Urinary bladder (tissue), 4 donors: ENCODE measurements around the gene CRHR2. TPM values are rescaled to one million over a fixed set of nuclear protein-coding genes. Genes with fewer than 3 reads are reported as not detected.
A peak's percentile ranks its signal among the peaks of the same experiment; 100 is the strongest.

ENCODE experiments used
- DNase-seq: peaks from one replicate; pipeline ENCODE4 v3.0.0-alpha.2; 2015; ENCODE audit errors: extremely low spot score
- H3K27ac ChIP-seq: one replicate; pipeline ENCODE4 v1.5.1; 2013; ENCODE audit warnings: low read depth, mild to moderate bottlenecking, moderate library complexity
- H3K36me3 ChIP-seq: one replicate; pipeline ENCODE4 v1.6.1; 2013; ENCODE audit warnings: mild to moderate bottlenecking, moderate library complexity; ENCODE audit not compliant: insufficient read depth
- H3K4me1 ChIP-seq: one replicate; pipeline ENCODE4 v1.6.1; 2013; ENCODE audit warnings: mild to moderate bottlenecking, moderate library complexity; ENCODE audit not compliant: insufficient read depth
- H3K4me3 ChIP-seq: one replicate; pipeline ENCODE4 v1.5.1; 2013; ENCODE audit warnings: low read depth, low read length
- WGBS: extraction: QIAGEN DNeasy Blood & Tissue Kit; methylation state at CpG from one replicate; pipeline ENCODE4 v1.1.7; 2013; 5-methylcytosine and 5-hydroxymethylcytosine counted together
- polyA plus RNA-seq: library from polyadenylated mRNA; stranded (reverse); fragments of 200-250 nt; gene quantifications from one replicate; pipeline ENCODE4 v1.2.3, GENCODE V29; 2013
- total RNA-seq: library from RNA; depleted of rRNA; stranded (reverse); fragments of >200 nt; gene quantifications from one replicate; pipeline ENCODE4 v1.2.3, GENCODE V29; 2014
- donor health status: healthy with polysubstance abuse.
- donor health status: healthy.

CRHR2 gene
- total and polyA plus RNA-seq, 2 donors = 0.03 to 0.16 TPM

- no peaks in the 10 kb centered on the region for H3K36me3 ChIP-seq
- 87% methylated on average over 5 of the region's 5 CpGs for WGBS
- DNase-seq = no peak
- no peak overlapping the region for H3K27ac ChIP-seq
- no peak overlapping the region for H3K4me3 ChIP-seq
- no peaks in the 10 kb centered on the region for H3K4me1 ChIP-seq
Measured at GRCh38 chr7:30683306-30683705, 1.1 kb upstream of the CRHR2 start.

DNA sequence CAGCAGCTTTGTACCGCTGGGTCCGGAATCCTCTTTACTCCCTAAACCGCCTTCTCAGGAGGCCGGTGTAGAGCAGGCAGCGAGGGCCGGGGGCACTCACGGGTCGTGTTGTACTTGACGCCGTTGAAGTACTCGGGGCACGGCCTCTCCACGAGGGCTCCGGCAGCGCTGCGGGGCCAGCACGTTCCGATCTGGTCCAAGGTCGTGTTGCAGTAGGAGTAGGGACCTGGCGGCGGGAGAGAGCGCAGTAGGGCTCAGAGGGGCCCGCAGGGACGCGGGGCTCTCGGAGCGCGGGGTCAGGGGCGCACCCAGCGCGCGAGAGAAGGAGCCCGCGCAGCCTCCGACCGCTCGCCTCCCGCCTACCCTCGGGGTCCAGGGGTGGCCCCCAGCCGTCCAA is 443 bp downstream of the CRHR2 start:
- no peak overlapping the region for H3K27ac ChIP-seq
- no peaks in the 10 kb centered on the region for H3K4me1 ChIP-seq
- no peaks in the 10 kb centered on the region for H3K36me3 ChIP-seq
- under 1% methylated on average over 40 of the region's 40 CpGs for WGBS
- H3K4me3 ChIP-seq = peak overlapping the region; percentile 35
- DNase-seq = no peak

DNA sequence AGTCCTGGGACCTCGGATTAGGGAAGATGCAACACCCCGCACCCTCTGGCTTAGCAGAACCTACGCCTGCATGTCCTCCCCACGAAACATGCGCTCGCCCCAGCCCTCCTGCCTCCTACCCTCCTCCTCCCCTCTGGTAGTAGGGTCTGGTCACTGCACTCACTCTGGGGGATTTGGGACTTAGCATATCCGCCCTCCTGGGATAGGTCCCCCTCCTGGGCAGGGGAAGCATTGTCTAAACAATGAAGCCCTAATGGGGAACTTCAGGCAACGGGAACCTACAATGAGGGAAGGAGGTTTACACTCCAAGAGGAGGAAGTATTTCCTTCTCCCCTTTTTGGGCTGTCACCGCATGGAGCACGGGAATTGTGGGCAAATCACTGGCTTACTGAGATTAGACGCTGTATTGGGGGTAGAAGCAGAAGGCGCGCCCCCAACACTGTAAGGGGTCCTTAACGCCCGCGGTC is 892 bp downstream of the CRHR2 start:
- Histone ChIP-seq H3K4me1 (no peaks in the 10 kb centered on the region), H3K27ac (no peak overlapping the region), H3K36me3 (no peaks in the 10 kb centered on the region), H3K4me3 (no peak overlapping the region)
- no peak for DNase-seq
- WGBS = 14% methylated on average over 16 of the region's 16 CpGs

DNA sequence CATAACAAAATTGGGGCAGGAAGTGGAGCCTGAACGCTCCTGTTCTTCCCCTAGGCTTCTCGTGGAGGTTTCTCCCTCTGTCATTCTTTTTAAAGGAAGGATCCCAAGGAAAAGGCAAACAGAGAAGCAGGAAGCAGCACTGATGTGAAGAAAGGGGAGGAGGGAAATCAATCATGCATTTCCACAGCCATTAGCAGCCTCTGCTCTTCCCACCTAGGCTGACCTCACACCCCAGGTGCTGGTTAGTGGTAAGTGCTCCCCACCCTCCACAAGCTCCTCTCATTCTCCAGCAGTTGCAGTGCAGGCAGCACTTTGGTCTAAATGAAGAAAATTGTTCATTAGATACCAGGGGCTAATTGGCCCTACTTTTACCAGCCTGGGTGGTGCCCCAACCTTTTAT is 2.6 kb downstream of the CRHR2 start:
- no peaks in the 10 kb centered on the region for H3K4me1 ChIP-seq
- DNase-seq = no peak
- no peak overlapping the region for H3K4me3 ChIP-seq
- H3K36me3 ChIP-seq = no peaks in the 10 kb centered on the region
- no peak overlapping the region for H3K27ac ChIP-seq
- WGBS = 4% methylated on average over 2 of the region's 2 CpGs

DNA sequence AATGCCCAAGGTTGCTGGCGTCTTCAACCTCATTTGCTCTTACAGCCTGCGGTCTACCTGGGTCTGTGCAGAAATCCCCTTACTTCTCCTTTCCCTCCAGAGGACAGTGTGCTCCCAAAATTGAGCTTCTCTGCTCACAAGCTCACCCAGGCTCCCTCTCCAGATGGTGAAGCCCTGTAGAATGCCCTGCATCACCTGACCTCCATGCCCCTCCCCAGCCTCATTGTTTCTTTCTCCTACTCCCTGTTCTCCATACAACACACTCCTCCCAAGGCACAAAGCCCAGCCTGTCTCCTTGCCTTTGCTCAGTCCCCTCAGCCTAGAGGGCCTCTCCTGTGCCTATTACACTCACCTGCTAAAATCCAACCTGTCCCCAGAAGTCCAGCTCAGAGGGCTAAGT is 3.5 kb downstream of the CRHR2 start:
- no peaks in the 10 kb centered on the region for H3K36me3 ChIP-seq
- no peaks in the 10 kb centered on the region for H3K4me1 ChIP-seq
- H3K27ac ChIP-seq = no peak overlapping the region
- H3K4me3 ChIP-seq = no peak overlapping the region
- WGBS = 87% methylated on average over 2 of the region's 2 CpGs
- DNase-seq = no peak

DNA sequence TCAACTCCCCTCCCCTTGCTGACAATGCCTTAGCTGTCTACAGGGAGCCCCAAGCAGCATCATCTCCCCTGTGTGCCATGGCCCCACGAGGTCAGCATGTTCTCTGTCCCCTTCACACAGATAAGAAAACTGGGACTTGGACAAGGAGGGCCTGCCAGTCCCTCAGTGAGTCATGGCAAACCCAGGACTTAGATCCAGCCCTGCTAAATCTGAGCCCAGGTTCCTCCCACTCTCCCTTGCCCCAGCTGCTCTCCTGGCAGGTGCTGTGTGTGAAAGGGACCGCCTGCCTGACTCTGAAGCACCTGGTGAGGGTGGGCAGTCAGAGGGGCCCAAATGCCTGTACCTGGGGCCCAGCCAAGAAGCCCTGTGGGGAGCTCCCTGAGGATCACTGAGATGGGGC is 7.4 kb downstream of the CRHR2 start:
- no peaks in the 10 kb centered on the region for H3K4me1 ChIP-seq
- H3K4me3 ChIP-seq = no peak overlapping the region
- H3K36me3 ChIP-seq = no peaks in the 10 kb centered on the region
- no peak overlapping the region for H3K27ac ChIP-seq
- 59% methylated on average over 2 of the region's 2 CpGs for whole genome bisulfite sequencing
- DNase-seq = no peak

DNA sequence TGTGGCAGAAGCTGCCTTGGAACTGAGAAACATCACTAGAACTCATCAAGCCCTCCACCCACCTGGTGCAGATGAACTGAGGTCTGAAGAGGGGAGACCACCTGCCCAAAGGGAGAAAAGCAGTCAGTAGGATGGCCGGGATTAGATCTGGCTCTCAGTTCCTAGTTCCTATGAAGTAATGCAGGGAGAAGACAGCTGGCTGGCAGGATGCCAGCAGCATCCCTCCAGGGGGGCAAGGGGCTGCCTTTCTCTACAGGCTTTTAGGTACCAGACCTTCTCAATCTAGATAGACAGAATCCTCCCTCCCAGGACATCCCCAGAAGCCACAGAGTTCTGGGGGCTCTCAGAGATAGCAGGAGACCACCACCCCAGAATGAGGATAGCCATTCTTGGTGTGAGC is 7.8 kb downstream of the CRHR2 start:
- WGBS = 6% methylated on average over 1 of the region's 1 CpG
- no peak overlapping the region for H3K4me3 ChIP-seq

GRCh38 chr7:30671793-30672465 is 10.3 kb downstream of the CRHR2 start:
- Histone ChIP-seq H3K4me3 (no peak overlapping the region), H3K4me1 (no peaks in the 10 kb centered on the region), H3K27ac (no peak overlapping the region), H3K36me3 (no peaks in the 10 kb centered on the region)
- DNase-seq = peak; percentile 28
- 4% methylated on average over 6 of the region's 6 CpGs for WGBS

More for the DNA sequence above, 7.8 kb downstream of the CRHR2 start:
- H3K36me3 ChIP-seq = no peaks in the 10 kb centered on the region
- DNase-seq = no peak
- H3K4me1 ChIP-seq = no peaks in the 10 kb centered on the region
- H3K27ac ChIP-seq = no peak overlapping the region

DNA sequence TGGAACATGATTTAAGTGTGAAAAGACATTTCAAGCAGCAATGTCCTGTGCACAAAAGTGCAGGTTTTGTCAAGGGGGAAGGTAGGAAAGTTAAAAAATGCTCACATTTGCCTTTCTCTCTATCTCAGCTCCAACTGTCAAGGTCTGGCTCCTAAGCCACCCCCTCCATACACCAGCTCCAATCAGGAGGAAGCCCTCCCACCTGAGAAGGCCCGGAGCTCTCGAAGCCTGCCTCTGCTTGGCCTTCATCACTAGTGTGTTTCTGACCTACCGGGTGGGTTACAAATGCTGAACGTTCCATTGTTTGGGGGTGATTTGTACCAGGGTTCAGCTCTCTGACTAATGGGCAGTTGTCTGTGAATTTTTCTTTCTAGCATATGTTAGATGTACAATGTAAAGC is 14.2 kb downstream of the CRHR2 start:
- Histone ChIP-seq H3K4me1 (no peaks in the 10 kb centered on the region), H3K36me3 (no peaks in the 10 kb centered on the region), H3K4me3 (no peak overlapping the region), H3K27ac (no peak overlapping the region)
- WGBS = 57% methylated on average over 4 of the region's 4 CpGs
- no peak for DNase-seq

DNA sequence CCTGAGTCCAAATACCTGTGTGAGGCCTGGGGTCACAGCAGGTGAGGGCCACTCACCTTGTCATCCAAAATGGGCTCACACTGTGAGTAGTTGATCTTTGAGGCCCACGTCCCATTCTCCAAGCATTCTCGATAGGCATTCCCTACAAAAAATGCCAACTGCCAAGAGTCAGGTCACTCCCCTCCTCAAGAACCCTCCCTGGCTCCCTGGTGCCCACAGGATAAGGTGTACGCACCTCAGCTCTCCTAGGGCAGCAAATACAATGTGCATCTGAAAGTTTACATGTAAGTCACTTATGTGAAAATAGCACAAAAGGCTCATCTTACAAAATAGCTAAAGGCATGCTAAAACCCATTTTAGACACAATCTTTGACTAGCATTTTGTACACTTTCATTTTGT is 15.1 kb downstream of the CRHR2 start:
- no peak for DNase-seq
- Histone ChIP-seq H3K27ac (no peak overlapping the region), H3K36me3 (no peaks in the 10 kb centered on the region), H3K4me1 (no peaks in the 10 kb centered on the region), H3K4me3 (no peak overlapping the region)
- 72% methylated on average over 3 of the region's 3 CpGs for WGBS

DNA sequence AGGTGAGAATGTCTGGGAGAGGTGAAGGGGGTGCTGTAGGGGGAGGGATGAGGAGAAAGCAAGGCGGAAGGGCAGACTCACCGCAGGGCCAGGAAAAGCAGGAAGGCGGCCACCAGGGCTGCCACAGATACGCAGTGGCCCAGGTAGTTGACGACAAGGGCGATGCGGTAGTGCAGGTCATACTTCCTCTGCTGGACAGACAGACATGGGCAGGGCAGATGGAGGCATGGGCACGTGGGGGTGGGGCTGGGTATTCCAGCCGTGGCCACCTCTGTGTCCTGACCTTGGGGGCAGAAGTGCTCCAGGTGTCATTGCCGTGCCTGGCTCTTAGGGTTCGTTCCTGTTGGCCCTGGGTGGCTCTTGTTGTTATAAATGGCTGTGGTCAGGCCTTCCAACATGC is 16.8 kb downstream of the CRHR2 start:
- 77% methylated on average over 11 of the region's 11 CpGs for WGBS

GRCh38 chr7:30665043-30665442 is 17.2 kb downstream of the CRHR2 start:
- WGBS = 70% methylated on average over 8 of the region's 8 CpGs
- DNase-seq = no peak
- Histone ChIP-seq H3K4me1 (no peaks in the 10 kb centered on the region), H3K36me3 (no peaks in the 10 kb centered on the region), H3K27ac (no peak overlapping the region), H3K4me3 (no peak overlapping the region)

More for the DNA sequence above, 16.8 kb downstream of the CRHR2 start:
- H3K36me3 ChIP-seq = no peaks in the 10 kb centered on the region
- no peak for DNase-seq
- no peak overlapping the region for H3K27ac ChIP-seq
- no peaks in the 10 kb centered on the region for H3K4me1 ChIP-seq
- H3K4me3 ChIP-seq = no peak overlapping the region

GRCh38 chr7:30664184-30664885 is 17.9 kb downstream of the CRHR2 start:
- Histone ChIP-seq H3K4me1 (no peaks in the 10 kb centered on the region), H3K4me3 (no peak overlapping the region), H3K36me3 (no peaks in the 10 kb centered on the region), H3K27ac (no peak overlapping the region)
- DNase-seq = no peak
- 81% methylated on average over 2 of the region's 2 CpGs for WGBS

DNA sequence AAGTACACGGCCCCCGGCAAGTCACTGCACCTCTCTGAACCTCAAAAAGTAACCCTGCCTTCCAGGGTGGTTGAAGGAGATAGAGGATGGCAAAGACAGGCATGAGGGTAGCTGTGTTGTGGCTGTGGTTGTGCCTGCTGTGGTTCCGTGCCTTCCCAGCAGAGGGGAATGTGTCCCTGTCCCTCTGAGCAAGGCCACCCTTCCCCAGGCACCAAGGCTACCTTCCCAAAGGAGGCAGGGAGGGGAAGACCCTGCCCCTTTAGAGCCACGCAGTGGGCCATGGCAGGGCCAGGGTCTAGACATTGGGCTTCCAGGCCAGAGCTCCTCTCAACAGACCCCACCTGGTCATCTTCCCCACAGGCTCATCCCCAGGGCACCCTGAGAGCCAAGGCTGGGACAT is 18.8 kb downstream of the CRHR2 start:
- WGBS = 70% methylated on average over 4 of the region's 4 CpGs
- H3K27ac ChIP-seq = no peak overlapping the region
- DNase-seq = no peak

More for the DNA sequence above, 18.8 kb downstream of the CRHR2 start:
- no peaks in the 10 kb centered on the region for H3K36me3 ChIP-seq
- H3K4me3 ChIP-seq = no peak overlapping the region
- no peaks in the 10 kb centered on the region for H3K4me1 ChIP-seq
